Right renal cortex interstitium (tissue), 3 donors: ENCODE data around the gene OR10R2. TPM values are rescaled to one million over a fixed set of nuclear protein-coding genes. Genes with fewer than 3 reads are reported as not detected.
A peak's percentile ranks its signal among the peaks of the same experiment; 100 is the strongest.
"Not testable (repeated sequence)": the region's sequence is repeated elsewhere in the genome, so short reads cannot be mapped to it uniquely, and the experiment has no call there.

ENCODE experiments used
- DNase-seq, 3 donors: peaks; one replicate each; pipeline ENCODE4 v3.0.0-alpha.2; 2013; ENCODE audit warnings: low read depth in 3 of 3, low spot score in 2 of 3
- polyA plus RNA-seq, 3 donors: library from polyadenylated mRNA; unstranded; fragments of 120-200 nt; gene quantifications; one replicate each; pipeline ENCODE4 v1.2.1, GENCODE V29; 2013; ENCODE audit not compliant: insufficient read length in 3 of 3

Gene OR10R2, protein sequence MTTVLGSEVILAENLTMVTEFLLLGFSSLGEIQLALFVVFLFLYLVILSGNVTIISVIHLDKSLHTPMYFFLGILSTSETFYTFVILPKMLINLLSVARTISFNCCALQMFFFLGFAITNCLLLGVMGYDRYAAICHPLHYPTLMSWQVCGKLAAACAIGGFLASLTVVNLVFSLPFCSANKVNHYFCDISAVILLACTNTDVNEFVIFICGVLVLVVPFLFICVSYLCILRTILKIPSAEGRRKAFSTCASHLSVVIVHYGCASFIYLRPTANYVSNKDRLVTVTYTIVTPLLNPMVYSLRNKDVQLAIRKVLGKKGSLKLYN
- not detected for polyA plus RNA-seq

- no peak for DNase-seq
Measured at GRCh38 chr1:158471920-158472319, at the start of gene OR10R2. TSS of gene OR10R2 (plus strand) at chr1:158472220. CDS start at chr1:158472326, 106 bp downstream.

DNA sequence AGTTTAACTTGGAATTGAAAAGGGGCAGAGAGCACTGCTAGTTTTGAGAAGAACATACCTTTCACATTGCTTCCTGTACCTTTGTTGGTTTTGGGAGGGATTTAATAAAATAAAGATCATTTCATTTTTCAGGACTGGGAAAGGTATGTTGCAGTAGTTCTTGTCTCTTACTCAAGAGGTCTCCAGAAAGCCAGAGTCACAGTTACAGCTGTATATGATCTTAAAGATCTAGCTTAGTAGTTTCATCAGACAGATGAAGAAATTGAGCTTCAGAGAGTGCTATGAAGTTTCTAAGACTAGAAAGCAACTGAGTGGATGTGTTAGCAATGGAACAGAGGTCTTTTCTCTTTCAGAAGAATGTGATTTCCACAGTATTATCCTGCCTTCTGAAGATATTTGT, 47.0 kb upstream of the OR10R2 start:
- DNase-seq = no peak

DNA sequence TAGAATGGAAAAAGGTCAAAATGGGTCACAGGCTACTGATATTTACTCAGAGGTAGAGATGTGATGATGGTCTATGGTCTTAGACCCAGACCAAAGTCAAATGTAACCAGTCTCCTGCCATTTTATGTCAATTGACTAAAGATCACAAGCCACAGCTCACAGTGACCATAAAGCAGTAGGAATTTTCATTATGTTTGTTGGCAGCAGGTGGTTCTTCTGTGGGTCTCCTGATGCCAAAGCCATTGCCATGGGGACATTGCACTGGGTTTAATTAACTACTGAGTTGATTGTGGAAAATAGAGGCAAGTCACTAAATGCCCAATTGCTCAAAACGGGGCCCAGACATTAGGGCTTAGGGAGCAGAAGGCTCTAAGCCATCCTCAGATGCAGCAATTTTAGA, 45.9 kb upstream of the OR10R2 start, which contains the start of gene OR10K2:
OR10K2 (minus strand) TSS at position 101 of the 400 bp plus-strand sequence. CDS start 5,371 bp downstream, outside the sequence.
- DNase-seq = no peak

DNA sequence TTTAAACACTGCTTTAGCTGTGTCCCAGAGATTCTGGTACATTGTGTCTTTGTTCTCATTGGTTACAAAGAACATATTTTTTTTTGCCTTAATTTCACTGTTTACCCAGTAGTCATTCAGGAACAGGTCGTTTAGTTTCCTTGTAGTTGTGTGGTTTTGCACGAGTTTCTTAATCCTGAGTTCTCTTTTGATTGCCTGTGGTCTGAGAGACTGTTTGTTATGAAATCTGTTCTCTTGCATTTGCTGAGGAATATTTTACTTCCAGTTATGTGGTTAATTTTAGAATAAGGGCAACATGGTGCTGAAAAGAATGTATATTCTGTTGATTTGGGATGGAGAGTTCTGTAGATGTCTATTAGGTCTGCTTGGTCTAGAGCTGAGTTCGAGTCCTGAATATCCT, 41.9 kb upstream of the OR10R2 start:
- not testable (repeated sequence) for DNase-seq

GRCh38 chr1:158434741-158435140, 37.3 kb upstream of the OR10R2 start:
- DNase-seq = no peak

- no peak for DNase-seq
Measured at GRCh38 chr1:158445376-158445775, 26.6 kb upstream of the OR10R2 start.

DNA sequence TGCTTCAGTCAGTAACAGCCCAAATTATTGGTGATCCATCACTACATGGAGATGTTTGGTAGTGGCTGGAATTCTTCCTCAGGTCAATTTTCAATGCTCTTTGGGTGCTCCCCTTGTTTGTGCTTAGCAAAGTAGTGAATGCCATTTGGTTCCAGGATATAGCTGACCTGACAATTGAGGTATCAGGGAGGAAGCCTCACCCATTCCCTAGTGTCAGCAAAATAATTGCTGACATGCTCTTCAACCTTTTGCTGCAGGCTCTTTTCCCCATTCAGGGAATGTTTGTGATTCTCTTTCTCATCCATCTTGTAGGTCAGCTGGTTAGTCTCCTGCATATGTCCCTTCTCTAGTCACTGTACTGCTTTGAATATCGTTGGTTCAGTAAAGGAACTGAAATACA, 17.5 kb upstream of the OR10R2 start:
- DNase-seq = no peak

DNA sequence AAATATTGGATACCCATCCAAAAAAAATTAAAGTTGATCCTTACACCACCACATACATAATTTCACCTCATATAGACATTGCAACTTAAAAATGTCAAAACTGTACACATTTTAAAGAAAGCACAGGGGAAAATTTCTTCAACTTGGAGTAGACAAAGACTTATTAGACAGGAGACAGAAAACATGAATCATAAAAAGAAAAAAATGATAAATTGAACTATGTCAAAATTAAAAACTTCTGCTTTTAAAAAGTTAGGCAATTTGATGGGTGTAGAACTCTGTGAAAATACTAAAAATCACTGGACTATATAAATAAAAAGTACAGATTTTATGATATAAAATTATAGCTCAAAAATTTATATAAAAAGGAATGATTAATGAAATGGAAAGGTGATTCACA, 14.8 kb upstream of the OR10R2 start:
- DNase-seq = no peak

- no peak for DNase-seq
Measured at GRCh38 chr1:158458263-158458662, 13.8 kb upstream of the OR10R2 start.

- DNase-seq = no peak
Measured at GRCh38 chr1:158461534-158461933, 10.5 kb upstream of the OR10R2 start, which contains the start of gene OR10K1. TSS of gene OR10K1 (plus strand) at chr1:158461834. CDS start at chr1:158465562, 3,728 bp downstream.

GRCh38 chr1:158485455-158485854, 13.4 kb downstream of the OR10R2 start:
- DNase-seq = no peak

DNA sequence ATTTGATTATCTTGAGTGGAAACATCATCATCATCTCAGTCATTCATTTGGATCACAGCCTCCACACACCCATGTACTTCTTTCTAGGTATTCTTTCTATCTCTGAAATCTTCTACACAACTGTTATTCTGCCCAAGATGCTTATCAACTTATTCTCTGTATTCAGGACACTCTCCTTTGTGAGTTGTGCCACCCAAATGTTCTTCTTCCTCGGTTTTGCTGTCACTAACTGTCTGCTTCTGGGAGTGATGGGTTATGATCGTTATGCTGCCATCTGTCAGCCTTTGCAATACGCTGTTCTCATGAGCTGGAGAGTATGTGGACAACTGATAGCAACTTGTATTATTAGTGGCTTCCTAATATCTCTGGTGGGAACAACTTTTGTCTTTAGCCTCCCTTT, 19.3 kb downstream of the OR10R2 start:
- no peak for DNase-seq

- no peak for DNase-seq
Measured at GRCh38 chr1:158493054-158493453, 21.0 kb downstream of the OR10R2 start.

- DNase-seq = no peak
Measured at GRCh38 chr1:158494796-158495195, 22.8 kb downstream of the OR10R2 start.

DNA sequence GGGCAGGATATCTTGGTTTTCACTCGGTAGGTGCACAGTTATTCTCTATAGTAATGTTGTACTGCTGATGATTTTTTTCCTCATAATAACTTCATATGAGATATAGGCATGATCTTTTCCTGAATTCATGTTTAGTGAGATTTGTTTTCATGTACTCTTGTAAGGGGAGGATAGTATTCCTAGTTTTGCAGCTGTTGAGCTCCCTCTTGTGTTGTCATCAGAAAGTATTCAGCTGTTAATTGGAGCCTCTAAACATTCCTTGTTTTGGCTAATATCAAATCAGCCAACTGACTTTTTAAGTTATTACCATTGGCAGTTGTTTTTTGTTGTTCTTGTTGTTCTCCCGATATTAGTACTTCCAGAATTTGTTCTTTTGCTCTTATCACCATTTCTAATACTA, 24.4 kb downstream of the OR10R2 start:
- DNase-seq = peak in 1 of 3 donors; percentile 1

GRCh38 chr1:158506369-158506987, 34.5 kb downstream of the OR10R2 start:
- DNase-seq = no peak

DNA sequence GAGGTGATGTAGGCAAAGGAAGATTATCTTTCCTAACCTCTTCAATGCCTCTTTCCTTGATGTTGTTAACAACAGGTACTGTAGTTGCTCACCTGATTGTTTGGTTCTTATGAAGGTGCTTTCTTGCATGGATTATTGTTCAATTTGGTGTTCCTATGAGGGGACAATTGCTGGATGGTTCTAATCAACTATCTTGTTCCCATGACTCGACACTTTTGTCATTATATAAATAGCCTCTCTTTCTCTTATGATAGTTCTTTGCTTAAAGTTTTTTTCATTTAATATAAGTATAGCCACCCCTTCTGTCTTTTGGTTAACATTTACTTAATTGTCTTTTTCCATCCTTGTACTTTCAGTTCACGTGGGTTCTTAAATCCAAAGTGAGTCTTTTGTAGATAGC, 35.5 kb downstream of the OR10R2 start:
- DNase-seq = no peak

DNA sequence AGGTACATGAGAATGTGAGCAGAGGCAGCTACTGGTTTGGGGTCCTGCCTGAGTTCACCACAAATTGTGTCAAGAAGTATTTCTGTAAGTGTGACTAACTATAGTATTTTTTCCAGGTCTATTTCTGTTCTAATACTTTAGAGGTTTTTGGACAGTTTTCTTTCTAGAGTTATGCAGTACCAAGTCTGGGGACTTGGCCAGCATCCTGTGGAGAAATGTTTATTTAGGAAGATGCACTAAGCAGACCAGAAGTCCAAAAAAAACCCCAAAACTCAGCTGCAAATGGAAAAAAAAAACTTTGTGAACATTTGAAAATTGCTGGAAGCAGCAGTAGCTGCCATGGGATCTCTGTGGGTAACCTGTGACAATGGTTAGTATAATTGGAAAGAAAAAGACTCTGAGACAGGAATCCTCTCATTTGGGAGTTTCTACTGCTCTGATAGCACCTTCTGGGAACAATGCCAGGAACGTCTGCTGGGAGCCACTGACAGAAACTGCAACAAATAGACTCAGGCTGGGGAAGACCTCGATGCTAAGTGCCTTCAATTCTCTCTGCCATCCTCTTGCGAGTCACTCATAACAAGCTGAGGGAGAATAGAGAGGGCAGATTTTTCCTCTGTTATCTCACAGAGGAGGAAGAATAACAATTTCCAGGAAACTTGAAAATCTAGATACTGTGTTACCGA, 37.6 kb downstream of the OR10R2 start:
- no peak for DNase-seq

GRCh38 chr1:158516966-158517365, 44.9 kb downstream of the OR10R2 start:
- no peak for DNase-seq

GRCh38 chr1:158520021-158520420, 48.0 kb downstream of the OR10R2 start:
- DNase-seq = no peak

GRCh38 chr1:158520955-158521665, 49.1 kb downstream of the OR10R2 start:
- DNase-seq = no peak
